HepG2 (cell line): ENCODE data around the gene THRAP3. TPM values are rescaled to one million over a fixed set of nuclear protein-coding genes. Genes with fewer than 3 reads are reported as not detected.

Experiments
- DR1 ChIP-seq: sonication (generic); formaldehyde crosslinking; IDR thresholded peaks from 2 replicates; pipeline ENCODE4 v1.8.0; 2021; ENCODE audit warnings: mild to moderate bottlenecking, missing genetic modification reagents, inconsistent platforms
- EED ChIP-seq: sonication (generic); formaldehyde crosslinking; IDR thresholded peaks from 2 replicates; pipeline ENCODE4 v1.5.0; 2020; ENCODE audit warnings: mild to moderate bottlenecking, missing genetic modification reagents
- GTF3A ChIP-seq: sonication (generic); formaldehyde crosslinking; conservative IDR thresholded peaks from 2 replicates; pipeline ENCODE4 v1.4.0; 2020; ENCODE audit warnings: mild to moderate bottlenecking, missing genetic modification reagents
- KLF6 ChIP-seq: IDR thresholded peaks from 2 replicates; pipeline ENCODE4 v1.8.0; 2016; ENCODE audit warnings: missing biosample characterization, missing genetic modification reagents
- SOX5 ChIP-seq: IDR thresholded peaks from 2 replicates; pipeline ENCODE4 v1.6.1; 2016; ENCODE audit warnings: borderline replicate concordance
- ZBTB38 ChIP-seq: sonication (generic); formaldehyde crosslinking; IDR thresholded peaks from 2 replicates; pipeline ENCODE4 v1.5.1; 2020; ENCODE audit warnings: mild to moderate bottlenecking, missing genetic modification reagents
- ZNF317 ChIP-seq: sonication (generic); formaldehyde crosslinking; IDR thresholded peaks from 2 replicates; pipeline ENCODE4 v1.5.0; 2020; ENCODE audit warnings: mild to moderate bottlenecking, missing genetic modification reagents
- ZNF766 ChIP-seq: sonication (generic); formaldehyde crosslinking; IDR thresholded peaks from 2 replicates; pipeline ENCODE4 v1.5.0; 2020; ENCODE audit warnings: missing genetic modification reagents, borderline replicate concordance
- ZNF768 ChIP-seq: sonication (generic); formaldehyde crosslinking; IDR thresholded peaks from 2 replicates; pipeline ENCODE4 v1.4.0; 2020; ENCODE audit warnings: missing genetic modification reagents
- polyA plus RNA-seq, 8 experiments: library from polyadenylated mRNA; depleted of rRNA in 3 of 8; stranded (reverse) in 7 of 8; unstranded in 1 of 8; fragments of >200 nt; fragmentation: Illumina TruSeq in 4 of 8; extraction: Trizol in 4 of 8; gene quantifications; 2 replicates each; pipeline versions ENCODE4 v1.2.1 to v1.2.3, GENCODE V29; 2011 to 2016; ENCODE audit warnings: low read depth in 4 of 8, missing spikeins in 1 of 8, mixed read lengths in 1 of 8; ENCODE audit not compliant: insufficient read depth in 1 of 8
- total RNA-seq, 5 experiments: library from RNA; depleted of rRNA; stranded (reverse); fragments of >200 nt; fragmentation: Illumina TruSeq; extraction: Trizol; gene quantifications; 2 replicates each; pipeline ENCODE4 v1.2.3, GENCODE V29; 2016; ENCODE audit warnings: low read depth in 1 of 5
- TF ChIP-seq, protein P1 (sequence below): IDR thresholded peaks from 2 replicates; pipeline ENCODE4 v1.6.1; 2012; ENCODE audit warnings: inconsistent platforms
- TF ChIP-seq, protein P2 (sequence below): sonication (generic); formaldehyde crosslinking; IDR thresholded peaks from 2 replicates; pipeline ENCODE4 v1.8.0; 2022; ENCODE audit warnings: mild to moderate bottlenecking, missing genetic modification reagents, borderline replicate concordance
- TF ChIP-seq, protein P3 (sequence below): sonication (generic); formaldehyde crosslinking; IDR thresholded peaks from 2 replicates; pipeline ENCODE4 v1.4.0; 2020; ENCODE audit warnings: missing genetic modification reagents, borderline replicate concordance
- TF ChIP-seq, protein P4 (sequence below): sonication (generic); formaldehyde crosslinking; IDR thresholded peaks from 2 replicates; pipeline ENCODE4 v1.5.1; 2020; ENCODE audit warnings: mild to moderate bottlenecking, missing genetic modification reagents, moderate library complexity
- TF ChIP-seq, protein P5 (sequence below): sonication (generic); formaldehyde crosslinking; IDR thresholded peaks from 2 replicates; pipeline ENCODE4 v1.5.1; 2020; ENCODE audit warnings: missing genetic modification reagents, mild to moderate bottlenecking, borderline replicate concordance
- TF ChIP-seq, protein P6 (sequence below), 2 experiments: sonication (generic) in 1 of 2; formaldehyde crosslinking in 1 of 2; IDR thresholded peaks; 2 replicates each; pipeline versions ENCODE4 v1.4.0 to v1.6.1; 2016 to 2020; ENCODE audit warnings: borderline replicate concordance in 1 of 2, low read depth in 1 of 2, mild to moderate bottlenecking in 1 of 2, missing genetic modification reagents in 1 of 2

THRAP3 gene
- total and polyA plus RNA-seq, 2 of the 13 experiments (the other 11 are each of a cell fraction or from before 2014, with no cell fraction given), result 45.0 to 92.6 TPM

DNA sequence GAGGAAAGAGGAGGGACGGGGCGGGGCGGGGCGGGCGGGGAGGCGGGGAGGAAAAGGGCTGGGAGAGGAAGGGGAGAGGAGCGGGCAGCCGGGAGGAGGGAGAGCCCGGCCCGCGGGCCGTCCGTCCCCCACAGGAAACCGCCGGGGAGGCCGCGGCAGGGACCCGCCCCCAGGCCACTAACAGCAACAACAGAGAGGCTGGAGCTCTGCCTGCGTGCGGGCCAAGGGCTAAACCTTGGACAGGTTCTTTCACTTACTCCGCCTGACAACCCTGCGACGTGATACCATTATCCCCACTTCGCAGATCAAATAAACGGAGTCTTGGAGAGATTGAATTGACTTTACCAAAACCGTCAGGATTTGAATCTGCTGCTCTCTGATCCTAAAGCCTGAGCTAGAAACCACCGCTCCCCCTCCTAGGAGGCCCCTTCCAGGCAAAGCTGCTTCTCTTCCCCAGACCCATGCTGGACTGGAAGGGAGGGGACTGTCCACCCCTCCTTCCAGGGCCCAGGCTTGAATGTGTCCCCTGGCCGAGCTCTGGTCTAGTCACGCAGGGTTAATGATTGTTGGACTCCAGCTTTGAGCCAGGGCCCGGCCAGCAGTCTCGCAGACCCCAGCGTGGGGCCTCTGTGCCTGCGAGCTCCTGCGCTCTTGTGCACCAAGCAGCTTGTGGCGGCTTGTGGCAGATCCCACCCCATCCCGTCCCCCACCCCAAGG is 99.6 kb downstream of the THRAP3 start, which contains the start of gene EVA1B (continued):
- TF ChIP-seq GTF3A (0 out of 2 replicates have a peak, but pooled peaks have one; percentile 33), ZBTB38 (CRISPR knock-in tag) (0 out of 2 replicates have a peak, but pooled peaks have one; percentile 50), DR1 (0 out of 2 replicates have a peak, but pooled peaks have one; percentile 48), EED (CRISPR knock-in tag) (0 out of 2 replicates have a peak, but pooled peaks have one; percentile 46), KLF6 (CRISPR knock-in tag) (peak; percentile 60; the same call in 1 of the 2 replicates), SOX5 (CRISPR knock-in tag) (no peak; the same call in 1 of the 2 replicates), ZNF317 (peak; percentile 47; the same call in 1 of the 2 replicates), ZNF768 (peak; percentile 25; the same call in 1 of the 2 replicates), ZNF766 (peak; percentile 72; the same call in 1 of the 2 replicates)
- TF ChIP-seq, protein P1, sequence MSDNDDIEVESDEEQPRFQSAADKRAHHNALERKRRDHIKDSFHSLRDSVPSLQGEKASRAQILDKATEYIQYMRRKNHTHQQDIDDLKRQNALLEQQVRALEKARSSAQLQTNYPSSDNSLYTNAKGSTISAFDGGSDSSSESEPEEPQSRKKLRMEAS, result peak; percentile 31; the same call in 1 of the 2 replicates
- TF ChIP-seq, protein P2, sequence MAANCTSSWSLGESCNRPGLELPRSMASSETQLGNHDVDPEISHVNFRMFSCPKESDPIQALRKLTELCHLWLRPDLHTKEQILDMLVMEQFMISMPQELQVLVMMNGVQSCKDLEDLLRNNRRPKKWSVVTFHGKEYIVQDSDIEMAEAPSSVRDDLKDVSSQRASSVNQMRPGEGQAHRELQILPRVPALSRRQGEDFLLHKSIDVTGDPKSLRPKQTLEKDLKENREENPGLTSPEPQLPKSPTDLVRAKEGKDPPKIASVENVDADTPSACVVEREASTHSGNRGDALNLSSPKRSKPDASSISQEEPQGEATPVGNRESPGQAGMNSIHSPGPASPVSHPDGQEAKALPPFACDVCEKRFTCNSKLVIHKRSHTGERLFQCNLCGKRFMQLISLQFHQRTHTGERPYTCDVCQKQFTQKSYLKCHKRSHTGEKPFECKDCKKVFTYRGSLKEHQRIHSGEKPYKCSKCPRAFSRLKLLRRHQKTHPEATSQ (CRISPR knock-in tag), result no peak
- TF ChIP-seq, protein P3, sequence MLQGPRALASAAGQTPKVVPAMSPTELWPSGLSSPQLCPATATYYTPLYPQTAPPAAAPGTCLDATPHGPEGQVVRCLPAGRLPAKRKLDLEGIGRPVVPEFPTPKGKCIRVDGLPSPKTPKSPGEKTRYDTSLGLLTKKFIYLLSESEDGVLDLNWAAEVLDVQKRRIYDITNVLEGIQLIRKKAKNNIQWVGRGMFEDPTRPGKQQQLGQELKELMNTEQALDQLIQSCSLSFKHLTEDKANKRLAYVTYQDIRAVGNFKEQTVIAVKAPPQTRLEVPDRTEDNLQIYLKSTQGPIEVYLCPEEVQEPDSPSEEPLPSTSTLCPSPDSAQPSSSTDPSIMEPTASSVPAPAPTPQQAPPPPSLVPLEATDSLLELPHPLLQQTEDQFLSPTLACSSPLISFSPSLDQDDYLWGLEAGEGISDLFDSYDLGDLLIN (CRISPR knock-in tag), result no peak
- TF ChIP-seq, protein P4, sequence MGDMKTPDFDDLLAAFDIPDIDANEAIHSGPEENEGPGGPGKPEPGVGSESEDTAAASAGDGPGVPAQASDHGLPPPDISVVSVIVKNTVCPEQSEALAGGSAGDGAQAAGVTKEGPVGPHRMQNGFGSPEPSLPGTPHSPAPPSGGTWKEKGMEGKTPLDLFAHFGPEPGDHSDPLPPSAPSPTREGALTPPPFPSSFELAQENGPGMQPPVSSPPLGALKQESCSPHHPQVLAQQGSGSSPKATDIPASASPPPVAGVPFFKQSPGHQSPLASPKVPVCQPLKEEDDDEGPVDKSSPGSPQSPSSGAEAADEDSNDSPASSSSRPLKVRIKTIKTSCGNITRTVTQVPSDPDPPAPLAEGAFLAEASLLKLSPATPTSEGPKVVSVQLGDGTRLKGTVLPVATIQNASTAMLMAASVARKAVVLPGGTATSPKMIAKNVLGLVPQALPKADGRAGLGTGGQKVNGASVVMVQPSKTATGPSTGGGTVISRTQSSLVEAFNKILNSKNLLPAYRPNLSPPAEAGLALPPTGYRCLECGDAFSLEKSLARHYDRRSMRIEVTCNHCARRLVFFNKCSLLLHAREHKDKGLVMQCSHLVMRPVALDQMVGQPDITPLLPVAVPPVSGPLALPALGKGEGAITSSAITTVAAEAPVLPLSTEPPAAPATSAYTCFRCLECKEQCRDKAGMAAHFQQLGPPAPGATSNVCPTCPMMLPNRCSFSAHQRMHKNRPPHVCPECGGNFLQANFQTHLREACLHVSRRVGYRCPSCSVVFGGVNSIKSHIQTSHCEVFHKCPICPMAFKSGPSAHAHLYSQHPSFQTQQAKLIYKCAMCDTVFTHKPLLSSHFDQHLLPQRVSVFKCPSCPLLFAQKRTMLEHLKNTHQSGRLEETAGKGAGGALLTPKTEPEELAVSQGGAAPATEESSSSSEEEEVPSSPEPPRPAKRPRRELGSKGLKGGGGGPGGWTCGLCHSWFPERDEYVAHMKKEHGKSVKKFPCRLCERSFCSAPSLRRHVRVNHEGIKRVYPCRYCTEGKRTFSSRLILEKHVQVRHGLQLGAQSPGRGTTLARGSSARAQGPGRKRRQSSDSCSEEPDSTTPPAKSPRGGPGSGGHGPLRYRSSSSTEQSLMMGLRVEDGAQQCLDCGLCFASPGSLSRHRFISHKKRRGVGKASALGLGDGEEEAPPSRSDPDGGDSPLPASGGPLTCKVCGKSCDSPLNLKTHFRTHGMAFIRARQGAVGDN (CRISPR knock-in tag), result peak; percentile 83
- TF ChIP-seq, protein P5, sequence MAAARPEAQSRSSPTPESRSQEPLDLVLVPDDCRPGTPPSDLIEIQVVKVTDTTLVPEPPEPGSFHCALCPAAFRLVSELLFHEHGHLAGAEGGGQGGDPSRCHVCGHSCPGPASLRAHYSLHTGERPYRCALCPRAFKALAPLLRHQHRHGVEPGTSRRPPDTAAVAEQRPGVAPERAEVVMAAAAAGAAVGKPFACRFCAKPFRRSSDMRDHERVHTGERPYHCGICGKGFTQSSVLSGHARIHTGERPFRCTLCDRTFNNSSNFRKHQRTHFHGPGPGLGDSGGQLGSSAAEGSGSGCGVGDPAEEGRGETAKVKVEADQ (CRISPR knock-in tag), result 0 out of 2 replicates have a peak, but pooled peaks have one; percentile 26
- TF ChIP-seq, protein P6, sequence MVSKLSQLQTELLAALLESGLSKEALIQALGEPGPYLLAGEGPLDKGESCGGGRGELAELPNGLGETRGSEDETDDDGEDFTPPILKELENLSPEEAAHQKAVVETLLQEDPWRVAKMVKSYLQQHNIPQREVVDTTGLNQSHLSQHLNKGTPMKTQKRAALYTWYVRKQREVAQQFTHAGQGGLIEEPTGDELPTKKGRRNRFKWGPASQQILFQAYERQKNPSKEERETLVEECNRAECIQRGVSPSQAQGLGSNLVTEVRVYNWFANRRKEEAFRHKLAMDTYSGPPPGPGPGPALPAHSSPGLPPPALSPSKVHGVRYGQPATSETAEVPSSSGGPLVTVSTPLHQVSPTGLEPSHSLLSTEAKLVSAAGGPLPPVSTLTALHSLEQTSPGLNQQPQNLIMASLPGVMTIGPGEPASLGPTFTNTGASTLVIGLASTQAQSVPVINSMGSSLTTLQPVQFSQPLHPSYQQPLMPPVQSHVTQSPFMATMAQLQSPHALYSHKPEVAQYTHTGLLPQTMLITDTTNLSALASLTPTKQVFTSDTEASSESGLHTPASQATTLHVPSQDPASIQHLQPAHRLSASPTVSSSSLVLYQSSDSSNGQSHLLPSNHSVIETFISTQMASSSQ (IDR thresholded peaks at IDR 0.05; ENCODE audit: low read depth), result peak; percentile 89
- TF ChIP-seq, protein P6 (CRISPR knock-in tag; IDR thresholded peaks at IDR 0.05; ENCODE audit: borderline replicate concordance), result peak; percentile 97
